ENCODE measurements around the gene PODXL. TPM values are rescaled to one million over a fixed set of nuclear protein-coding genes. Genes with fewer than 3 reads are reported as not detected.

Gene PODXL
- total RNA-seq, 2 experiments from 2014 or later: 0.45 to 0.51 TPM

GRCh38 chr7:131602994-131603372 is 46.6 kb upstream of the PODXL start:
- TF ChIP-seq CTCF (IDR thresholded peaks at IDR 0.05): no peak
- peaks cover 8% of the 10 kb centered on the region for H3K4me1 Mint-ChIP-seq (ENCODE audit: low read depth)
- H3K4me3 Mint-ChIP-seq: no peak overlapping the region
- H3K9me3 Mint-ChIP-seq: no peaks in the 10 kb centered on the region
- intact Hi-C loops (cut with micrococcal nuclease): no loop called here
- no peak overlapping the region for H3K27ac Mint-ChIP-seq
- DNase-seq: no peak
- POLR2A ChIA-PET: no interaction called here
- ATAC-seq: no peak
- H3K36me3 Mint-ChIP-seq (ENCODE audit: low read depth): no peaks in the 10 kb centered on the region
- H3K27me3 Mint-ChIP-seq: peaks cover 19% of the 10 kb centered on the region
- CTCF ChIA-PET: no interaction called here

- ChIA-PET POLR2A (no interaction called here), CTCF (no interaction called here)
- peaks cover 8% of the 10 kb centered on the region for H3K4me1 Mint-ChIP-seq (ENCODE audit: low read depth)
- no peaks in the 10 kb centered on the region for H3K9me3 Mint-ChIP-seq
- intact Hi-C loops (cut with micrococcal nuclease): no loop called here
- H3K27me3 Mint-ChIP-seq: peaks cover 18% of the 10 kb centered on the region
- H3K27ac Mint-ChIP-seq: no peak overlapping the region
- DNase-seq: no peak
- TF ChIP-seq CTCF (IDR thresholded peaks at IDR 0.05): no peak
- ATAC-seq: no peak
- H3K36me3 Mint-ChIP-seq (ENCODE audit: low read depth): no peaks in the 10 kb centered on the region
- no peak overlapping the region for H3K4me3 Mint-ChIP-seq
Measured at GRCh38 chr7:131602304-131602993, 46.0 kb upstream of the PODXL start.

GRCh38 chr7:131600085-131600881 is 43.9 kb upstream of the PODXL start:
- Mint-ChIP-seq H3K27ac (no peak overlapping the region), H3K4me1 (ENCODE audit: low read depth) (no peaks in the 10 kb centered on the region), H3K27me3 (peaks cover 7% of the 10 kb centered on the region), H3K9me3 (no peaks in the 10 kb centered on the region), H3K4me3 (no peak overlapping the region), H3K36me3 (ENCODE audit: low read depth) (no peaks in the 10 kb centered on the region)
- TF ChIP-seq CTCF (IDR thresholded peaks at IDR 0.05): no peak
- ChIA-PET POLR2A (no interaction called here), CTCF (no interaction called here)
- intact Hi-C loops (cut with micrococcal nuclease): loop anchor here (2.0 kb wide), 1 partner anchor 19 kb away; no protein-coding TSS in a partner anchor
- ATAC-seq (no peak), DNase-seq (no peak)

GRCh38 chr7:131596785-131597184 is 40.4 kb upstream of the PODXL start:
- DNase-seq: no peak
- Mint-ChIP-seq H3K4me1 (ENCODE audit: low read depth) (no peaks in the 10 kb centered on the region), H3K36me3 (ENCODE audit: low read depth) (no peaks in the 10 kb centered on the region), H3K27me3 (peaks cover 5% of the 10 kb centered on the region), H3K4me3 (no peak overlapping the region), H3K27ac (no peak overlapping the region), H3K9me3 (no peaks in the 10 kb centered on the region)
- no peak for TF ChIP-seq CTCF (IDR thresholded peaks at IDR 0.05)
- intact Hi-C loops (cut with micrococcal nuclease): no loop called here
- CTCF ChIA-PET: no interaction called here
- POLR2A ChIA-PET: no interaction called here
- no peak for ATAC-seq

DNA sequence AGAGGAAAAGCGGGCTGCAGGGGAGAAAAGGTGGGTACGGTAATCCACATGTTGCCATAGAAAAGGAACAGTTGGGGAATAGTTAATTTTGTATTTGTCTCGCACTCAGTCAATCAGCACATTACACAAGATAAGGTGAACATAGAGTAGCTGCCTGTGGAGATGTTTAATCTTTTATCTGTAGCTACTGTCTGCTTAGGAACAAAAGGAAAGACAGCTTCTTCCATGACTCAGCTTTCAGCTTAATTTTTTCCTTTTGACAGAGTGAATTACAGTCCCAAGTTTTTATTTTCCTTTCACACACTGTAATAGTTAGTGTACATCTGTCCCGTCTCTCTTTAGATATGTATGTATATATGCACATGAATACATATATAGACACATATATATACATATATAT is 39.3 kb upstream of the PODXL start:
- H3K27ac Mint-ChIP-seq: no peak overlapping the region
- CTCF ChIA-PET: no interaction called here
- no peak overlapping the region for H3K4me3 Mint-ChIP-seq
- no peak for ATAC-seq
- POLR2A ChIA-PET: no interaction called here
- no peak for DNase-seq
- no peaks in the 10 kb centered on the region for H3K36me3 Mint-ChIP-seq (ENCODE audit: low read depth)
- H3K4me1 Mint-ChIP-seq (ENCODE audit: low read depth): no peaks in the 10 kb centered on the region
- peaks cover 5% of the 10 kb centered on the region for H3K27me3 Mint-ChIP-seq
- no peaks in the 10 kb centered on the region for H3K9me3 Mint-ChIP-seq
- TF ChIP-seq CTCF (IDR thresholded peaks at IDR 0.05): no peak
- intact Hi-C loops (cut with micrococcal nuclease): no loop called here
